ENCODE results near the gene BRPF1.

Gene BRPF1, protein sequence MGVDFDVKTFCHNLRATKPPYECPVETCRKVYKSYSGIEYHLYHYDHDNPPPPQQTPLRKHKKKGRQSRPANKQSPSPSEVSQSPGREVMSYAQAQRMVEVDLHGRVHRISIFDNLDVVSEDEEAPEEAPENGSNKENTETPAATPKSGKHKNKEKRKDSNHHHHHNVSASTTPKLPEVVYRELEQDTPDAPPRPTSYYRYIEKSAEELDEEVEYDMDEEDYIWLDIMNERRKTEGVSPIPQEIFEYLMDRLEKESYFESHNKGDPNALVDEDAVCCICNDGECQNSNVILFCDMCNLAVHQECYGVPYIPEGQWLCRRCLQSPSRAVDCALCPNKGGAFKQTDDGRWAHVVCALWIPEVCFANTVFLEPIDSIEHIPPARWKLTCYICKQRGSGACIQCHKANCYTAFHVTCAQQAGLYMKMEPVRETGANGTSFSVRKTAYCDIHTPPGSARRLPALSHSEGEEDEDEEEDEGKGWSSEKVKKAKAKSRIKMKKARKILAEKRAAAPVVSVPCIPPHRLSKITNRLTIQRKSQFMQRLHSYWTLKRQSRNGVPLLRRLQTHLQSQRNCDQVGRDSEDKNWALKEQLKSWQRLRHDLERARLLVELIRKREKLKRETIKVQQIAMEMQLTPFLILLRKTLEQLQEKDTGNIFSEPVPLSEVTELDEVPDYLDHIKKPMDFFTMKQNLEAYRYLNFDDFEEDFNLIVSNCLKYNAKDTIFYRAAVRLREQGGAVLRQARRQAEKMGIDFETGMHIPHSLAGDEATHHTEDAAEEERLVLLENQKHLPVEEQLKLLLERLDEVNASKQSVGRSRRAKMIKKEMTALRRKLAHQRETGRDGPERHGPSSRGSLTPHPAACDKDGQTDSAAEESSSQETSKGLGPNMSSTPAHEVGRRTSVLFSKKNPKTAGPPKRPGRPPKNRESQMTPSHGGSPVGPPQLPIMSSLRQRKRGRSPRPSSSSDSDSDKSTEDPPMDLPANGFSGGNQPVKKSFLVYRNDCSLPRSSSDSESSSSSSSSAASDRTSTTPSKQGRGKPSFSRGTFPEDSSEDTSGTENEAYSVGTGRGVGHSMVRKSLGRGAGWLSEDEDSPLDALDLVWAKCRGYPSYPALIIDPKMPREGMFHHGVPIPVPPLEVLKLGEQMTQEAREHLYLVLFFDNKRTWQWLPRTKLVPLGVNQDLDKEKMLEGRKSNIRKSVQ (N-terminal part only)

DNA sequence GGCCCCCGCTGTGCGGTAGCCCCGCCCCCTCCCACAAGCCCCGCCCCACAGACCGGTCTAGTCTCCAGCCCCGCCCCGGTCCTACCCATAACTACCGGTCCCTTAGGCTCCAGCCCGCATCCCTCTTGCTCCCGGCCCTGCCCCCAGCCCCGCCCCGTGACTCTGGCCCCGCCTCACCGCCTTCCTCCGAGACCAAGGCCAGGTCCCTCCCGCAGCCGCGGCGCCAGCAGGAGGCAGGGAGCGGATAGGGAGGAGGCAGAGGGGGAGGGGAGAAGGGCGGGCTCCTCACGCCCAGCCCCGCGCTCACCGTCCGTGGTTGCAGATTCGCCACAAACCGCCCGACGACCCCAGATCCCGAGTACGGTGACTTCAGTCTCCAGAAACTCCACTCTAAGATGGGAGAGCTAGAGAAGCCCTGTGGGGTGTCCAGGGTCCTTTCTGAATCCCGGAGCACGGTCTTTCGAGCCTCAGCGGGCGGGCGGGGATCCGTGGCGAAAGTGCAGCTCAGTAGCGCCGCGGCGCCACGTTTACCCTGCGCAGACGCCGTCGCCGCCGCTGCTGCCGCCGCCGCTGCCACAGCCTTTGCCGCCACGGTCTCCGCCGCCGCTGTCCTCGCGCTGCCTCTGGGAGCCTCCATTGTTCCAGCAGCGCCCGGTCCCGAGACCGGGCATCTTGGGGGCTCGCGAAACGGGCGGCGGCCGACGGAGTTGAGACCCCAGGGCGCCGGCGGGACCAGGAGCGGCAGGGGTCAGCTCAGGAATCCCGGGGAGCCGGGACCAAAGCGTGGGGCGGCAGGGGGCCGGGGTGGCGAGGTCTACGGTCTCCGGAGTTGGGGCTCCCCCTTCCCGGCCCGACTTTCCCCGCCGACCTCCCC, at the start of gene BRPF1:
Gene BRPF1 (plus strand): TSS at position 530 of the 874 bp plus-strand sequence. CDS start 2,406 bp downstream, outside the sequence.
- Histone ChIP-seq H3K27ac (ENCODE audit: poor library complexity, severe bottlenecking) (peak within 1 kb of the TSS; percentile 70), H3K27me3 (ENCODE audit: insufficient read depth, poor library complexity, severe bottlenecking) (no peaks in the 10 kb centered on the region), H3K36me3 (ENCODE audit: low read depth) (peaks cover 16% of the 10 kb centered on the region), H3K4me1 (ENCODE audit: insufficient read depth, poor library complexity, severe bottlenecking) (no peaks in the 10 kb centered on the region), H3K9me3 (ENCODE audit: severe bottlenecking) (no peaks in the 10 kb centered on the region), H3K4me3 (ENCODE audit: severe bottlenecking) (peak within 1 kb of the TSS; percentile 65)
- DNase-seq (ENCODE audit: low spot score) (peak; percentile 100), ATAC-seq (ENCODE audit: low read depth) (peak; percentile 94)
- TF ChIP-seq CTCF (IDR thresholded peaks at IDR 0.05; ENCODE audit: poor library complexity, severe bottlenecking): no peak

DNA sequence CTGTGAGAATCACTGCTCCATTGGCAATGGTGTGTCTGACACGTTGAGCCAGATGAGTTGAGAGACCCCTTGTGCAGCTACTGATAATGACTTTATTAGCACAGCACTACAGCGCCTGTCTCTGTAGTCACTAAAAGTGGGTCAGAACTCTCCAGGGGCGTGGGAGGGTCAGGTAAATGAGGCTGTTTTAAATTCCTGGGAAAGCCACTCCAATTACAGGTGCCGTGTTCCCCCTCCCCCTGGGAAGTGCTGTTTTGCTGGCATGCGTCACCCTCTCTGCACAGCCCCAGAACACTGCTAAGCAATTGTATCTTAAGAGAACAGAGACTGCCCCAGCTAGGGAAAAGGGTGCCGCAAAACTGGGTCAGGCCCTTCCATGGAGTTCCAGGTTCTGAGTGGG, 49.4 kb upstream of the BRPF1 start:
- peaks cover 22% of the 10 kb centered on the region for H3K36me3 ChIP-seq (ENCODE audit: low read depth)
- no peak overlapping the region for H3K27ac ChIP-seq (ENCODE audit: poor library complexity, severe bottlenecking)
- H3K4me3 ChIP-seq (ENCODE audit: severe bottlenecking): no peak overlapping the region
- ATAC-seq (ENCODE audit: low read depth) (no peak), DNase-seq (ENCODE audit: low spot score) (no peak)
- H3K4me1 ChIP-seq (ENCODE audit: insufficient read depth, poor library complexity, severe bottlenecking): no peaks in the 10 kb centered on the region
- TF ChIP-seq CTCF (IDR thresholded peaks at IDR 0.05; ENCODE audit: poor library complexity, severe bottlenecking): no peak
- no peaks in the 10 kb centered on the region for H3K9me3 ChIP-seq (ENCODE audit: severe bottlenecking)
- no peaks in the 10 kb centered on the region for H3K27me3 ChIP-seq (ENCODE audit: insufficient read depth, poor library complexity, severe bottlenecking)

GRCh38 chr3:9683426-9683825, 48.1 kb upstream of the BRPF1 start:
- Histone ChIP-seq H3K27ac (ENCODE audit: poor library complexity, severe bottlenecking) (no peak overlapping the region), H3K27me3 (ENCODE audit: insufficient read depth, poor library complexity, severe bottlenecking) (no peaks in the 10 kb centered on the region), H3K4me3 (ENCODE audit: severe bottlenecking) (no peak overlapping the region), H3K9me3 (ENCODE audit: severe bottlenecking) (no peaks in the 10 kb centered on the region), H3K4me1 (ENCODE audit: insufficient read depth, poor library complexity, severe bottlenecking) (no peaks in the 10 kb centered on the region), H3K36me3 (ENCODE audit: low read depth) (peaks cover 9% of the 10 kb centered on the region)
- DNase-seq (ENCODE audit: low spot score) (no peak), ATAC-seq (ENCODE audit: low read depth) (no peak)
- TF ChIP-seq CTCF (IDR thresholded peaks at IDR 0.05; ENCODE audit: poor library complexity, severe bottlenecking): no peak

DNA sequence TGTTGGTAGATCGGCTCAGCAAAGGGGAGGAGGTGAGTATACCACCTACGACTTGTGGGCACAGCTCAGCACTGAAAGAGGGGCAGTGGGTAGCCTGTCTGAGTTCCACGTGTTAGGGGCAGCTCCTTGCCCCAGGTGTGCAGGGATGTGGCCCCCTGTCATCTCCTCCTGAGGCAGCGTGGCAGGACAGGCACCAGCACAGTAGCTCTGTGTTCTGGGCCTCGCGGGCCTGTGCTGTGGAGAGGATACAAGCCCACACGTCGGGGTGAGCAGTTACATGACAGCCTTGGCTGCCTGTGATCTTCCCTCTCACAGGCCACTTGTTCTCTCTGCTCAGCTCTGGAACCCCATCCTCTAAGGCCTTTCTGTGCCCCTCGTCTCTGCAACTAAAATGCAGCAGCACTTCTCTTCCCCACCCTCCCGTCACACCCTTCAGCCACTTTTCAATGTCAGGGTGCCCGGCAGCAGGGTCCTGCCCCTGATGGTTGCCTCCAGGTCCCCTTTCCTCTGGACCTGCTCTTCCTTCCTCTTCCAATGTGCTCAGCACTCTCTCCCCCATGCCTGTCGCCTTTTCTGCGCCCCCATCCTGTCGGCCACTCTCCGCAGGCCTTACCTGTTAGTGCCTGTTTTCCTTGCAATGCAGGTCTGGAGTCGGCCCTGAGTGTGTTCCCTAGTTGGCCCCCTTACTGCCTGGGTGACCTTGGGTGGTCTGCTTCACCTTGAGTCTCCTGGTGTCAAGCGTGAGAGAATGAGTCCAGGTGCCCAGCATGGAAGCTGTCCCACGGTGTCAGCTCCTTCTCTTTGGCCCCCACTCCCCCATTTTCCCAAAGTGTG, 46.1 kb upstream of the BRPF1 start:
- H3K9me3 ChIP-seq (ENCODE audit: severe bottlenecking): no peaks in the 10 kb centered on the region
- no peak for DNase-seq (ENCODE audit: low spot score)
- H3K36me3 ChIP-seq (ENCODE audit: low read depth): peaks cover 13% of the 10 kb centered on the region
- no peaks in the 10 kb centered on the region for H3K27me3 ChIP-seq (ENCODE audit: insufficient read depth, poor library complexity, severe bottlenecking)
- no peak for TF ChIP-seq CTCF (IDR thresholded peaks at IDR 0.05; ENCODE audit: poor library complexity, severe bottlenecking)
- H3K27ac ChIP-seq (ENCODE audit: poor library complexity, severe bottlenecking): no peak overlapping the region
- ATAC-seq (ENCODE audit: low read depth): no peak
- H3K4me3 ChIP-seq (ENCODE audit: severe bottlenecking): no peak overlapping the region
- H3K4me1 ChIP-seq (ENCODE audit: insufficient read depth, poor library complexity, severe bottlenecking): no peaks in the 10 kb centered on the region
